Fibroblast of skin of abdomen (primary cell): ENCODE measurements around the gene NUP214.
"Not testable (repeated sequence)": the region's sequence is repeated elsewhere in the genome, so short reads cannot be mapped to it uniquely, and the experiment has no call there.

Experiments used
- DNase-seq: peaks from one replicate; pipeline ENCODE4 v3.0.0-alpha.2; 2013

The NUP214 gene

DNA sequence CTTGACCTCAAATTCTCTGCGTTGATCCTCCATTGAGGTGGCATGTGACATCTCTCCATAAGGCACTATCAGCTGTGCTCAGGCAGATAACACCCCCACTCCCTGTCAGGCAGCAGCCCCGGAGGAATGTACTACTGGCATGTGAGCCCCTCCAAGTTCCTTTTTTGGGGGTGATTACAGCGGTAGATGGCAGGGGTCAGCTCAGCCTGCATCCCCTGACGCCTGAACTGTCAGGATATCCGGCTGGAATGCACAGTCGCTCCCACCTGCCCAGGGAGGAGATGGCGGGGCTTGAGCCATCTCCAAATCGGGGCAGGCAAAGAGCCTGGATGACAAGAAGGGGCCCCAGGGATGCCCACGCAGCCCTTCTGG, 110.1 kb downstream of the NUP214 start:
- no peak for DNase-seq

- no peak for DNase-seq
These were observed 110.8 kb downstream of the NUP214 start for GRCh38 chr9:131236161-131236560.

GRCh38 chr9:131236761-131237160, 111.4 kb downstream of the NUP214 start:
- DNase-seq = no peak

GRCh38 chr9:131237291-131237690, 111.9 kb downstream of the NUP214 start:
- DNase-seq = no peak

- DNase-seq = peak; percentile 79
These were observed 112.6 kb downstream of the NUP214 start for GRCh38 chr9:131237931-131238401.

GRCh38 chr9:131238402-131239021, 113.1 kb downstream of the NUP214 start:
- DNase-seq = peak; percentile 68

GRCh38 chr9:131239161-131239975, 114.0 kb downstream of the NUP214 start:
- DNase-seq = no peak

DNA sequence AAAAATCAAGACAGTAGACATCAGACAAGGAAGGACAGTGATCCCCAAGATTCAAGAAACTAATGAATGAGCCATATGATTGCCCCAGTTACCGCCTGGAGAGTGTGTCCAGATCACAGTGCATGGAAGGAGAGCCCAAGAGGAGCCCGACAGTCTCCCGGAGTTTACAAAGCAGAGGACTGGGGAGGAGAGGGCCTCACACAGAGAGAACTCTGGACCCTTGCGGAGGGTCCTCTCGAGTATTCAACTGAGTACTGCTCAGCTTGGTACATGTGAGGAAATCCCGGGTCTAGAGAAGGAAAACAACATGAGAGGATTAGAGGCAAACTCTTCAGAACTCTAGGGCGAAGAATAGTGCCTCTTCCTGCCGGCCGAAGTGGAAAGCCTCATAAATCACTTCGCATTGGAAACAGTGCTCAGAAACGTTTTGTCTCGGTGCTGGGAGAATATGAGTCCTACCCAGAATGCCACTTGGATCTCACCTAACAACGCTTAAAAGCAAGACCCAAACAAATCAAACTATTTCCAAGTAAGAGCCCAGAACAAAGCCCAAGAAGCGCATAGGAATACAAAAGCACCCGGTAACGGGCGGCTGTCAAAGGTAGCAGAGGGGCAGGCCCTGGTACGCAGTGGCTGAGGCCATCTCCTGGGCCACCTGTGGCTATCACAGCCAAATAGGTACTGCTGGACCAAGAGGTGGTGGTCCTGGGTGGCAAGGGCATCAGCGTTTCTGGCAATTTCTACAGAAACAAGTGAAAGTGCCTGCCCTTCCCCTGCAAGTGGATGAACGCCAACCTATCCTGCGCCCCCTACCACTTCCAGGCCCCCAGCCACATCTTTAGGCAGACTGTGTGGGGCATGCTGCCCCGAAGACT, 114.9 kb downstream of the NUP214 start:
- no peak for DNase-seq

DNA sequence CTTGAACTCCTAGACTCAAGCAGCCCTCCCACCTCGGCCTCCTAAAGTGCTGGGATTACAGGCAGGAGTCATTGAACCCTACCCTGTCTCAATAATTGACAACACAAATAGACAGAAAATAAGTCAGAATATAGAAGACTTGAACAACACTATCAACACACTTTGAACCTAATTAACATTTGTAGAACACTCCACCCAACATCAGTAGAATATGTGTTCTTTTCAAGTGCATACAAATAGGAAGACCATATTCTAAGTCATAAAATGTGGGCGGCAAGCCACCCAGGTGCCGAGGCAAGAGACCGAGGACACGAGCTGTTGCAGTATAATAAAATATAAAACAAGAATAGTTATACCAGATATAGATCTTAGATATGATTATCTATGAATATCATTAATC, 118.9 kb downstream of the NUP214 start:
- not testable (repeated sequence) for DNase-seq

GRCh38 chr9:131246618-131247017, 121.2 kb downstream of the NUP214 start:
- DNase-seq = no peak

DNA sequence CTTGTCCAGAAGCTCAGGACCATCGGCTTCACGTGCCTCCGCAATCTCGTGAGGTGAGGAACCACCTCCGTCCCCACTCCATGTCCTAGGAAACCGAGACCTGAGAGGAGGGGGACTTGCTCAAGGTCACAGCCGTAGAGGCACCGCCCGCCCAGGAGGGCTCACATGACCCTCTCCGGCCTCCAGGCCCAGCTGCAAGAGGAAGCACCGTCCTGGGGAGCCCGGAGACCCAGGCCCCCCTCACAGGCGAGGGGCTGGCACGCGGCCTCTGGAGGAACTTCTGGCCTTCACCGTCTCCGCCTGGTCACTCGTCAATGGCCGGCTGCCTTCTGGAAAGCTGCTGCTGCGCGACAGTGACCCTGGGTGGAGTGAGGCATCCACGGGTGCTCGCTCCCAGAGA, 126.7 kb downstream of the NUP214 start:
- DNase-seq = no peak

GRCh38 chr9:131253891-131254491, 128.6 kb downstream of the NUP214 start:
- peak; percentile 74 for DNase-seq

DNA sequence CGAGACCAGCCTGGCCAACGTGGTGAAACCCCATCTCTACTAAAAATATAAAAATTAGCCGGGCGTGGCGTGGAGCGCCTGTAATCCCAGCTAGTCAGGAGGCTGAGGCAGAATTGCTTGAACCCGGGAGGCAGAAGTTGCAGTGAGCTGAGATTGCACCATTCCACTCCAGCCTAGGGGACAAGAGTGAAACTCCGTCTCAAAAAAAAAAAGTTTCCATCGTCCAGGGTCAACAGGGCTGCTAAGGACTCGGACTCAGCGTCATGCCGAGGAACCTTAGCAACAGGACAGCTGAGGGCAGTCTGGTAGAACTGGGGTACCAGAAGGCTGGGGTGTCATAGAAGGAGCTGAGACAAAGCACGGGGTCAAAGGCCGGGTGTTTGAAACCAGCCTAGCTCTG, 129.2 kb downstream of the NUP214 start:
- no peak for DNase-seq

- no peak for DNase-seq
These were observed 130.4 kb downstream of the NUP214 start for GRCh38 chr9:131255676-131256197.

- DNase-seq = no peak
These were observed 132.1 kb downstream of the NUP214 start for GRCh38 chr9:131257266-131258025.

GRCh38 chr9:131258186-131258585, 132.8 kb downstream of the NUP214 start:
- DNase-seq = no peak

- no peak for DNase-seq
These were observed 133.5 kb downstream of the NUP214 start for GRCh38 chr9:131258698-131259431.

GRCh38 chr9:131259432-131259898, 134.1 kb downstream of the NUP214 start:
- DNase-seq = no peak

GRCh38 chr9:131259916-131260597, 134.7 kb downstream of the NUP214 start:
- DNase-seq = no peak
